Brain pericyte (primary cell): Measurements from ENCODE around the gene OBSCN.

Experiments
- DNase-seq: peaks from one replicate; pipeline ENCODE4 v3.0.0-alpha.2; 2012; ENCODE audit warnings: low read depth, low spot score

Gene OBSCN

GRCh38 chr1:228277491-228278431 is 69.9 kb downstream of the OBSCN start:
- no peak for DNase-seq

- DNase-seq = no peak
Measured at GRCh38 chr1:228278432-228278941, 70.6 kb downstream of the OBSCN start.

GRCh38 chr1:228279011-228279721 is 71.3 kb downstream of the OBSCN start:
- DNase-seq = no peak

- DNase-seq = no peak
Measured at GRCh38 chr1:228279722-228280105, 71.9 kb downstream of the OBSCN start.

- DNase-seq = no peak
Measured at GRCh38 chr1:228280106-228280901, 72.5 kb downstream of the OBSCN start.

GRCh38 chr1:228280961-228281591 is 73.2 kb downstream of the OBSCN start:
- no peak for DNase-seq

- no peak for DNase-seq
Measured at GRCh38 chr1:228281631-228282328, 73.9 kb downstream of the OBSCN start.

- no peak for DNase-seq
Measured at GRCh38 chr1:228282329-228283042, 74.6 kb downstream of the OBSCN start.

GRCh38 chr1:228283043-228283371 is 75.2 kb downstream of the OBSCN start:
- DNase-seq = no peak

GRCh38 chr1:228283476-228284147 is 75.8 kb downstream of the OBSCN start:
- DNase-seq = no peak

GRCh38 chr1:228284148-228284495 is 76.3 kb downstream of the OBSCN start:
- no peak for DNase-seq

GRCh38 chr1:228284521-228284920 is 76.7 kb downstream of the OBSCN start:
- DNase-seq = no peak

- DNase-seq = no peak
Measured at GRCh38 chr1:228285661-228286504, 78.0 kb downstream of the OBSCN start.

- no peak for DNase-seq
Measured at GRCh38 chr1:228286505-228287417, 78.9 kb downstream of the OBSCN start.

- no peak for DNase-seq
Measured at GRCh38 chr1:228287541-228288425, 79.9 kb downstream of the OBSCN start.

- DNase-seq = no peak
Measured at GRCh38 chr1:228288536-228289238, 80.8 kb downstream of the OBSCN start.
